Stimulated activated CD8-positive, alpha-beta memory T cell treated with anti-CD3 and anti-CD28 coated beads, Interleukin-7, amount 100 ng/mL, for 1 hour (primary cell): ENCODE results near the gene CHRNA4.

ENCODE experiments used
- DNase-seq, 2 donors: peaks; one replicate each; pipeline ENCODE4 v3.0.0-alpha.2; 2020; ENCODE audit warnings: low read depth in 2 of 2

CHRNA4 gene

GRCh38 chr20:63334356-63334755 is 26.8 kb downstream of the CHRNA4 start:
- no peak for DNase-seq

GRCh38 chr20:63333241-63333836 is 27.8 kb downstream of the CHRNA4 start:
- no peak for DNase-seq

GRCh38 chr20:63332488-63333240 is 28.5 kb downstream of the CHRNA4 start:
- DNase-seq = no peak

DNA sequence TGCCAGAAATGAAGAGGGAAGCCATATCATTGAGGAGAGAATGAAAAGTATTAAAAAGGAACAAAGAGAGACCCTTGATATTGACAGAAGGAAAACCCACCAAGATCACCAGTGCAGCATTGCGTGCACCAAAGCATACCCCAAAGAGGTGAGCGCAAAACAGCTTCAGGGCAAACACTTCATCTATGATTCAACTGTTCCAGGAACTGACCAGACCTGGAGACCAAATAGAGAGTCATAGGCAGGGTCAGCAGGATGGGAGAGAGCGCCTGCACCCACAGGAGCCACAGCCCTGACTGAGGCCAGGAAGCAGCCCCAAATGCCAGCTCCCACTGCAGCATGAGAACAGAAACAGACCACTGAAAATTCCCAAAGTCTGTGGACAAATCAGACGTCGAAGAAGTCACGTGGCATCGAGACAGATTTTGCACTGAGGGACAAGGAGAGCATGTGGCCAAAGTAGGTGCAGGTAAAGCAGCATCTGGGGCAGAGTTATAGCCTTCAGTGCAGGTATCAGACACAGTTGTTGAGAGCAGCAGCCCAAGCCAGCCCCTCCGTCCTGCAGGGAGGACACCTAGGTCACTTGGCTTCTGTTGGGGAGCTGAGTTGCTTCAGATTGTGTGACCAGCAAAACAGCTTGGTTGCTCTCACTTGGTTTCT is 29.3 kb downstream of the CHRNA4 start:
- DNase-seq = no peak

GRCh38 chr20:63330940-63331339 is 30.2 kb downstream of the CHRNA4 start:
- DNase-seq = no peak

DNA sequence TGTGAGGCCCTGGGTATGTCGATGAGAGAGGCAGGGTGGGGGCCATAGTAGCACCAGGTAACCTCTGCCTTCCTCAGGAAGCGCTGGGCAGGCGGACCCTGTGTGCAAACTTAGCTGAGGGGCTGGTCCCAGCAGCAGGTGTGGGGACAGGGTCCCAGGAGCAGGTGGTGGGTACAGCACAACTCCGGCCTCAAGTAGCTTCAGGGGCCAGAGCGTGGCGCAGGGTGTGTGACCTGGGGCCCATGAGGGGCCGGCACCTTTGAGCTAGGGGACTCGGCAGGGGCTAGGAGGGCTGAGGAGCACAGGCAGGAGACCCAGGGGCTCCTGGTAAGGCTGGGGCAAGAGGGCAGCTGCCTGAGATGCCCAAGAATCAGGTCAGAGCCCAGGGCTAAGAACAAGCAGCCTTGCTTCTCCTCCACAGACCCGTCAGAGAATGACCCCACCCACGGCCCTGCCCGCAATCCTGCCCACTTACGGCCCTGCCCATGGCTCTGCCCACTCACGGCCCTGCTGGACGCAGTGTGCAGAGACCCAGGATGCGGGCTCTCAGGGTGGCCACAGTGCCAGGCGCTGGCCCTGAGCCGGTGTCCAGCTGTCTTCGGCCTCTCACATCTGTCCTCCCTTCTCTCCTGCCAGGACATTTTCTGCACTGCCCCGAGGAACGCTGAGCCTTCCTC is 30.9 kb downstream of the CHRNA4 start:
- DNase-seq = no peak

GRCh38 chr20:63329331-63330083 is 31.6 kb downstream of the CHRNA4 start:
- no peak for DNase-seq

GRCh38 chr20:63328718-63329275 is 32.4 kb downstream of the CHRNA4 start:
- DNase-seq = no peak

- no peak for DNase-seq
Observed at GRCh38 chr20:63328026-63328700, 33.0 kb downstream of the CHRNA4 start.

DNA sequence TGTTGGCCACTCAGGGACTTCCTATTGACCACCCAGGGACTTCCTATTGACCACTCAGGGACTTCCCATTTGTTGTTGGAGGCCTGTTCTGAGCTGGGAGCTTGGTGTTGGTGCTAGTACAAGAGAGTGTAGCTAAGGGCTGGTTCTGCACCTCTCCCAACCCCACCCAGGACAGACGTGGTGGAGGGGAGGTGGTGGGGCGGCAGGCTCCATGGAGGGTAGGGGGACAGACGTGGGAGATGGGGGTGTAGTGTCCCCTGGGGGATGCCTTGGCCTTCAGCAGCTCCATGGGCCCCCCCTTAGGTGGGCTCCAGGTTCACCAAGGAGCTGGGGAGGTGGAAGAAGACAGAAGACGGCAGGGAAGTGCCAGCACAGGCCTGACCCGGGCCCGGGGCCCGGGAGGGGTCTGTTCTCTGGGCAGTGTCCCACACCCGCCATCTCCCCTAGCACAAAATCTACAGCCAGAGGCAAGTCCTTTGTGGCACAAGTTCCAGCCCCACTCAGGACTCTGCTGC is 33.9 kb downstream of the CHRNA4 start:
- DNase-seq = no peak

GRCh38 chr20:63326314-63327230 is 34.6 kb downstream of the CHRNA4 start:
- no peak for DNase-seq

DNA sequence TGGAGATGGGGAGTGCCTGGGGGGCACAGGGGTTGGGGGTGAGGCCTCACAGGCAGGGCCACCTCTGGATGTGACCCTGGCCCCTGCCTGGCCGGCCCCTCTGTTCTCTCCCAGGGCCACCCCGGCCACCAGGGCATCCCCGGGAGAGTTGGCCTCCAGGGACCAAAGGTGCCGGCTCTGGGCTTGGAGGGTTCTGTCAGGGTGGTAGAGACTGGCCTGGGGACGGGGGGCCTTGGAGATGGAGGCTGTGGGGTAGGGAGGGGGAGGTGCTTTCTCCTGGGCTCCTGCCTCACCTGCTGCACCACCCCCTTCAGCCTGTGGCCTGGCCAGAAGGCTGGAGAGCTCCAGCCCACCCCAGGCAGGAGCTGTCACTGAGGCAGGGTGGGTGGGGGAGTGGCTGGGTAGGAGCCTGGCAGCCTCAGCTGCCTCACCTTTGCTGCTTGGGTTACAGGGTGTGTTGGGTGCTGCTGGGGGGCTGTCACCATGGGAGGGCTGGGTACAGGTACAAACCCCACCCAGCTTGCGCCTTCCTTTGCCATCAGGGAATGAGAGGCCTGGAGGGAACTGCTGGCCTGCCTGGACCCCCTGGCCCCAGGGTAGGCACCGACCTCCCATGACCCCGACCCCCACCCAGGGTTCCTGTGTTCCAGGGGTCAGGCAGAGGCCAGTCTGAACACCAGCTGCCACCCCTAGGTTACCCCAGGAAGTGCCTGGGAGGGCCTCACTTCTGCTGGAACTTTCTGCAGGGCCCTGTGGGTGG is 35.4 kb downstream of the CHRNA4 start:
- DNase-seq = no peak

DNA sequence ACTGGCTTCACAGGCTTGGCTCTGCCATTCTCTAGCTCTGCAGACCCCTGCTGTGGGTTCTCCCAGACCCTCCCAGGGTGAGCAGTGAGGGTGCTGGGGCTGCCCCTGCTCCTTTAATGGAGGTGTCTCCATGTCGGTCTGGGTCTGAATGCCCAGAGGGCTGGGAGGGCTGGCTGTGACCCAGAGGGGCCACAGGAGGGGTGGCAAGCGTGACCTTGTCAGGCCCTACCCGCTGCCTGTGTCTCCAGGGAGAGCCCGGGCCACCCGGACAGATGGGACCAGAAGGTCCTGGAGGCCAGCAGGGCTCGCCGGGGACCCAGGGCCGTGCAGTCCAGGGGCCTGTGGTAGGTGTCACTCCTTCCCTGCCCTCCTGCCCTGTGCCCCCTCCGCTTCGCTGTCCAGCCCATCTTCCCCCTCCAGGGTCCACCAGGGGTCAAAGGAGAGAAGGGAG is 36.1 kb downstream of the CHRNA4 start:
- DNase-seq = no peak

DNA sequence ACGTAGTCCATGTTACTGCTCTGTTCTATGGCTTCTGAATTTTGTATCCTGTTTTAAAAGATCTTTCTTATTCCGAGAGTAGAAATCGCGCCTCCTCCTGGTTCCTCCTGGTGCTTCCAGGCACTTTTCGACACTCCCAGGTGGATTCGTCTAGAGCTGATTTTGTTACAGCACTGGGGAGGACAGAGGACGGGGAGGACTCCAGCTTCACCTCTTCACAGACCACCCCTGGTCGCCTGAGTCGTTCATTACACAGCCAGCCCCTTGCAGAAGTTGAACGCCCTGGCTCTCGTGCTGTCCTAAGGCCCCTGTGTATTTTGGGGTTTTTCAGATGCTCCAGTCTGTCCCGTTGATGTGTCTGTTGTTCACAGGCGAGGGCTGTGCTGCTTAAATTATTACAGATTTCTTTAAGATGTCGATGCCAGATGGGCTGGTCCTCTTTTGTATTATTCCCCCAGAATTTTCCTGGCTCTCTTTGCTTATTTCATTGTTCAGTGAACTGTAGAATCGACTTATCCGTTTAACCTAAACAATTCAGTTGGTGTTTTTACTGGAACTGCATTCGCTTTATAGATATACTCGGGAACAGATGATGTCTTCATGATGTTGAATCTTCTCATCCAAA is 37.7 kb downstream of the CHRNA4 start:
- no peak for DNase-seq

- no peak for DNase-seq
Observed at GRCh38 chr20:63322933-63323273, 38.2 kb downstream of the CHRNA4 start.

DNA sequence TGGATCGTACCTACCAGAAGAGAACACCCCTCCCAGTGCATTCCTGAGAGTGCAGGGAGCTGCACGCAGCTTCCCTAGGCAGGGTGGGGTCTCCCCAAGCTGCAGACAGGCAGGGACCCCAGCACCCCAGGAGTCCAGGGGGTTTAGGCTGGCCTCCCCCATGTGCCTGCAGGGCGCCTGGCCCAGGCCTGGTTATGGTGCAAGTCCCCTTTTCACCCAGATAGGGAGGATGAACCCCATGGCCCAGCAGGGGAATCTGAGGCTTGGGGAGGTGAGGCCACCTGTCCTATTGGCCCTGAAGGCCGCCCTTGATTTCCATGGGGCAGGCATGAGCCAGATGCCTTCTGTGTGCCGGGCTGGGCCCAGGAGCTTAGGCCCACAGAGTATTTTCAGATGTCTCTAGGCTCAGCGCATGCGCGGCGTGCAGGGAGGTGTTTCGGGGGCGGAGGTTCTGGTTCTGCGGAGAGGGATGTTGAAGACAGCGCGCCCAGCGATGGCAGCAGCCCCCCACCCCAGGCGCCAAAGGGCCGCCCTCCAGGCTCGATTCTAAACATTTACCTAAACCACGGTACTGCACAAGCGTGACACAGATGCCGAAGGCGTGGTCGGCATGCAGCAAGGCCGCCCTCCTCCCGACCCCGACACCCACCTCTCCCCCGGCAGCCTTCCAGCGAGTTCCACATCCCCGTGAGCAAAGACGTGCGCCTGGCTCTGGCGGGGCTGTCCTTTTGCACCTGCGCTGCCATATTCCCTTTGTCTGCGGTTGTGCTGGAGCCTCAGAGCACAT is 38.8 kb downstream of the CHRNA4 start:
- DNase-seq = no peak

DNA sequence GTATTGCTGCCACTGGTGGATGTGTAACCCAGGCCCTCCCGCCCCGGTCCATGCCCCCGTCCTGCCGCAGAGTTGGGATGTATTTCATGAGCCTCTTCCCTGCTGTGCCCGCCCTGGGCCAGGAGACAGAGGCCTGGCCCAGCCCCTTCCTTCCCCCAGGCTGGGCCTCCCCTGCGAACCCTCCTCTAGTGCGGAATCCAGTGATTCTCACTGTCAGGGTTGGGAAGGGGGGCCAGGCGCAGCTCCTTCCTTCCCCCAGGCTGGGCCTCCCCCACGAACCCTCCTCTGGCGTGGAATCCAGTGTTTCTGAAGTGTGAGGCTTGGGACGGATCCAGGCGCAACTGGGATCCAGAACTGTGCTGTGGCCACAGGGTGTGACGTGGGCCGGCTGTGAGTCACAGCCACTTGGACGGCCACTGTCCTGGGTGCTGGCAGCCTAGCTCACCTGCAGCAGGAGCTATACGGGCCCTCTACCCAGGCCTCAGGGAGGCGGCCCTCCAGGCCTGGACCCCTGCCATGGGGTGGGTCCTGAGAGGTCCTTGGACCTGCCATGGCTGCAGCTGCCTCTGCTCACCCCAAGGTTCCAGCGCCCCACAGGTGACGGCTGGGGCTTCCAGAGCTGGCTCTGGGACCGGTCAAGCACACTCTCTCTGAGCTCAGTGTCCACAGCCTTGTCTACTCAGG is 39.9 kb downstream of the CHRNA4 start:
- no peak for DNase-seq
